Measurements from ENCODE around the gene FREY1.

FREY1 gene

DNA sequence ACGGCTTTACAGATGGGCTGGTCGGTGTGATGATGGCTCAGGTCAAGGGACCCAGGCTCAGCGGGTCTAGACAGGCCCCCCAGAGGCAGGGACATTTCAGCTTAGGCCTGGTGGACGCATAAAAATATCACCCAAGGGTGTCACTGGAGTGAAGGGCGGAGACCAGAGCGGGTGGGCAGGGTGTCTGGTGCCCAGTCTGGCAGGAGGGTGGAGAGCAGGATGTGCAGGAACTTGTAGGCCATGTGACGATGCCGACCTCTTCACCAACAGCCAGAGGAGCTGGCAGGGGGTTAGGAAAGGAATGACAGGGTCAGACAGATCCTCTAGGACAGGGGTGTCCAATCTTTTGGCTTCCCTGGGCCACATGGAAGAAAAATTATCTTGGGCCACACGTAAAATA, 17.1 kb downstream of the FREY1 start:
- DNase-seq: no peak

- no peak for DNase-seq
These were observed 17.5 kb downstream of the FREY1 start for GRCh38 chr11:45889555-45889954.

DNA sequence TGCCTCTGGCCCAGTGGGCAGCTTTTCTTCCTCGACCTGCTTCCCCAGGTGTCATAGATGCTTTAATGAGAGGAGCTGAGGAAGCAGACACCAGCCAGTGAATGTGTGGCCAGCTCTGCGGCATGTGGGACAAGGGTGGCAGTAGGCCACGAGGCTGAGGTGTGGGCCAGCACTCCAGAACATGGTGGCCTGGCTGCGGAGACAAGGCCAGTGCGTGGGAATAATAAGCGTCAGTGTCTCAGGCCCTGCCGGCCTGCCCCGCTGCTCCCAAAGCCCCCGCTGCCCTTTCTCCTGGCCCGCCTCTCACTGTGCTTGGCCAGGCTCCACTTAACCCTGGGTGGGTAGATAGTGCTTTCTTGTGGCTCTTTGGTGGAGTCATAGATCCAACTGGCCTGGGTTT, 19.5 kb downstream of the FREY1 start:
- DNase-seq: no peak

DNA sequence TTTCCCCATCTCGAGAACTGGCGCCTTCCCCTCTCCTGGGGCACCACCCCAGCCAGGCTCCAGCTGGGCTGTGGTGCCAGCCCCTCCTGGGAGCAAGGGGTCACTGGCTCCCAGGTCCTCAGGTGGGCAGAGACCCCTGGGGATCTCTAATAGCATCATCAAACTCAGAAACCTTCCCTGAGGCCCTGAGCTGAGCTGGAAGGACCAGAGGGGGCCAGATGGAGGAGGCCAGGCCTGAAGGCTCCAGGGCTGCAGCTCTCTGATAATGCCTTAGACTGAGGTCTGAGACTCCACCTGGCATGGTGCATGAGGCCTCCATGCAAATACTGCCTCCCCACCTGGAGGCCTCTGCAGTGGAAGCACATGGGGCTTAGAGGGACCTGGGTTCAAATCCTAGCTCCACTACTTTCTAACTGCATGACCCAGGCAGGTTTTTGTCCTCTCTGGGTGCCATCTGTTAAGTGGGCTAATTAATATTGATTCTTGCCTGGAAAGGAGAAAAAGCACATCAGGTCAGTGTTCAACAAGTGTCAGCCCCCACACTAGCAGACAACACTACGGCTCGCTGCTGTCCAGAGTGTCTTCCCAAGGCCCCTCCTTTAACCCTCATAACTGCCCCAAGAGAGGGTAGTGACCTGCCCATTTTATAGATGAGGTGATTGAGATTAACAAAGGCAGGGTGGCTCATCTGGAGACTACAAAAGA, 20.1 kb downstream of the FREY1 start:
- no peak for DNase-seq

DNA sequence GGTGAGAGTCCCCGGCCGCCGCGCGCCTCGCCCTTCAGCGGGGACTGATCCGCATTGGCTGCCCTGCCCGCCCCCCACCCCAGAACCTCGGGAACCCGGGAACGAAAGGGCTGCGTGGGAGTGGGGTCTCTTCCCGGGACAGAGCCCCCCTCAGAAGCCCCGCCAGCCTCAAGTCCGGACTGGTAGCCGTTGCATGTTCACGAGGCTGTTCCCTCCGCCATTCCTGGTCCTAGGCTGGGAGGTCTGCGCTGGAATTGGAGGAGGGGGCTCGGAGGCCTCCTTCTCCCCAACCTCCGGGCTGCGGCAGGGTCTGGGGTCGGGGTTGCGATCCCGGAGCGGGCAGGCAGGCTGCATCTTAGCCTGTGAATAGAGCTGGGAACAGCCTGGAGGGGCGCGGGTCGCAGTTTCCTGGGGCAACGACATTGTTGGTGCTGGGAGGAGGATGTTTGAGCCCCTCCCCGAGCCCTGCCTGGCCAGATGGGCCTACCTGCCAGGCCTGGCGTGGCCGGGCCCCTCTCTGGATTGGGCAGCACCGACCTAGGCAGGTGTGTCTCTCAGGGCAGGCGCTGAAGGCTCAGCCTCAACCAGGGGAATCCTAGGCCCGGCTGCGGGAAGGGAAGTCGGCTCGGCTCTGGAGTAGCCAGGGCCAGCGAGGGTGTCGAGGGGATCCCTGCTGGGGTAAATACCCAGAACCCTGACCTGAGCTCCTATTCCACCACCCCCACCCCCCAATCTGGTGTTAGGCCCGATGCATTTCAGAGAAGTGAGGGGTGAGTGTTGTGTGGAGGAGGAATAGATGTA, 20.9 kb downstream of the FREY1 start:
- no peak for DNase-seq

DNA sequence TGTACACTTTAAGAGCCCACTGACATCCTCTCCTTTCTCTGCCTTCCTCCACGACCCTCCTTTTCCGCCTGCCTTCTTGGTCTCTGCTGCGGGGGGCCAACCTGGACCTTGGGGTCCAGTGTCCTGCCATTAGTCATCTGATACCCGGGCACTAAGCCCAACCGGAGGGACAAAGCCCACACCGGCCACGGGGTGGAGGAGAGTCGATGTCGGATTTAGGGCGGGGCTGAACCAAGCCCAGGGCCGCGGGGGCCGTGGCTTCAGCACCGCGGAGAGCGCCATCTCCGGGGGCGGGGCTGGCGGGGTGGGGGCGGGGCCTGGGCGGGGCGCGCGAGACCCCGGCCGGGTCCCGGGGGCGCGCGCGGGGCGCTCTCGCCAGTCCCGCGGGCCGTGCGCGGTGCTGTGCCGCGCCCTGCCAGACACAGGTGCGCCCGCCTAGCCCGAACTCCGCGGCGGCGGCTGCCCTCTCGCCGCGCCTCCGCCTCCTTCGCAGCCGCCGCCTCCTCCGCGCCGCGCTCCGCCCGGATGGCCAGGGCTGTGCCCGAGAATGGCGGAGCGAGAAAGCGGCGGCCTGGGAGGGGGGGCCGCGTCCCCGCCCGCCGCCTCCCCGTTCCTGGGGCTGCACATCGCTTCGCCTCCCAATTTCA, 21.7 kb downstream of the FREY1 start, which contains the start of gene MAPK8IP1:
MAPK8IP1 (plus strand) TSS at position 378 of the 647 bp plus-strand sequence; CDS start at position 548, 170 bp downstream.
- DNase-seq: no peak

DNA sequence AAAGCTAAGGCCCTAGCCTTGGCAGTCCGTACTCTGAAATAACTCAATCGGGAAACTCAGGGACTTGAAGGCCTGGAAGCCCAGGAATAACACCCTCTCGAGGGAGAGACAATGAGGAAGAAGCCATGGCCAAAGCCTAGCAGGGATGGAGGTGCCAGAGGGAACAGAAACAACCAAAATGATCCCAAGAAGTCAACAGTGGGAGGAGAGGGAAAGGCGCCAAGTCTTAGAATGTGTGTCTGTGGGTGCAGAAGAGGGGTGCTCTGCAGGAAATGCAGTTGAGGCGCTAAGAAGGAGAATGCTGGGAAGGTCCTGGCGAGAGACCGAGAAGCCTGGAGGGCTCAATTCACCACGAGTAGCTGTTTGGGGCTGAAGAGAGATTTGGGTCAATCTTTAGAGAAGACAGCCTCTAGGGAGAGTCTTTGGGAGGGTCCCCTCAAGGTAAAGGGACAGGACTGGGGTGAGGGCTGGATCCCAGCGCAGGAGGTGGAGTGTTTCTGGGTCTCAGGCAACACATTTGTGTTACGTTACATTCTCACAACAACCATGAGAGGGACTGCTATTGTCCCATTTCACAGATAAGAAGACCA, 22.4 kb downstream of the FREY1 start:
- no peak for DNase-seq

DNA sequence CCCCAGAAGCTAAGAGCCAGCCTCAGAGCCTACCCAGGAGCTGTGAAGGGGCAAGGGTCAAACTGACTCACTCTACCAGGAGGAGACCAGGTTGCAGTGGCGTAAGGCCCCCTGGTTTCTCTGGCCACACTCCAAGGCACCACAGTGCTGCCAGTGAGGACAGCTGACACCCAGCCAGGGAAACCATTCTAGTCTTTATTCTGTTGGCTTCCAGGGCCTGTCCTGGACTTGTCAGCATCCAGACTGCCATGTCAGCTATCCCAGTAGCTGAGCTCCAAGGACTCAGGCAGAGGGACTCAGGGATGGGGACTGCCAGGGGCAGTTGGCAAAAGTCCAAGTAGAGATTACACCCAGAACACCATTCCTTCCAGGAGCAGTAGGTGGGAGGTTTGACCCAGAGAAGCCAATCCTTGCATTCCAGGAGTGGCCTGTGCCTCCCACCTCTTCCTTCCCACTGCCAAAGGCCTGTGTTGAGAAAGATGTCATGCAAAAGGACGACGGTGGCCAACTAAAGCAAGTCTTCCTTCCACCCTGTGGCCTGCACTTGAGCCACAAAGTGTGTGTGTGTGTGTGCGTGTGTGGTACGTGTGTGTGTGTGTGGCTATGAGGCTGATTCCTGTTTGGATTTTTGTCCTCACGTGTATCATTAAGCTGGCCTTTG, 25.2 kb downstream of the FREY1 start:
- DNase-seq: no peak

DNA sequence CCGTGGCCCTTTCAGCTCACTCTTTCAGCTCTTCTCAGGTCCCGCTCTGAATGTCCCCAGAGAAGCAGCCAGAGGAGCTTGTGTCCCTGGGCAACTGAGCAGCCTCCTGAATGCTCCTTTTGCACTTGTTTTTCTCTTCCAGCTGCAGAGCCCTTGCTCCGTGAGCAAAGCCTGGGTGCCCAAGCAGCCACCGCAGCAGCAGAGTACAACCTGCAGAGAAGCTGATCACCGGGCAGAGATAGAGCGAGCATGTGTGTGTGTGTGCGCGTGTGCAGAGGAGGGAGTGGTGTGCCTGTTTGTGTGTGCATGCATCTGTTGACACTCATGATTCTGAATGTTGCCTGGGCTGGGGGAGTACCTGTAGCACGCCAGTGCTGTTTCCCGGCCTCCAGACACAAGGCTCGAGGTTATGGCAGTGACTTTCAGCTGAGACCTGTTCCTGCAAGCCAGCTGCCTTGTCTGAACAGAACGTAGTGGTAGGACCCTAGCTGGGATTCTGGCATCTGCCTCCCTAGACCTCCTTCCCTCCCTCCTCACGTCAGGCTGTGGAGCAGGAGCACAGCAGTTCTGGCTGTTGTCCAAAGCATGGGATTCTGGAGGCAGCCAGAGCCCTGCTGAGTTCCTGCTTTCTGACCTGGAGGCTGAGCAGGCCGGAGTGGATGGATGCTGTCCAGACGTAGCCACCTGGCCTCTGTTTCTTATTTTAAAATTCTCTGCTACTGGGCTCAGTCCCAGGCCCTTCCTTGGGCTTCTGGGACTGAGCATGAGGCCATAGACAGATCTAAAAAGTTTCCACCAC, 26.1 kb downstream of the FREY1 start:
- DNase-seq: no peak

- no peak for DNase-seq
These were observed 27.0 kb downstream of the FREY1 start for GRCh38 chr11:45879803-45880686.

- DNase-seq: no peak
These were observed 29.2 kb downstream of the FREY1 start for GRCh38 chr11:45877845-45878244.

DNA sequence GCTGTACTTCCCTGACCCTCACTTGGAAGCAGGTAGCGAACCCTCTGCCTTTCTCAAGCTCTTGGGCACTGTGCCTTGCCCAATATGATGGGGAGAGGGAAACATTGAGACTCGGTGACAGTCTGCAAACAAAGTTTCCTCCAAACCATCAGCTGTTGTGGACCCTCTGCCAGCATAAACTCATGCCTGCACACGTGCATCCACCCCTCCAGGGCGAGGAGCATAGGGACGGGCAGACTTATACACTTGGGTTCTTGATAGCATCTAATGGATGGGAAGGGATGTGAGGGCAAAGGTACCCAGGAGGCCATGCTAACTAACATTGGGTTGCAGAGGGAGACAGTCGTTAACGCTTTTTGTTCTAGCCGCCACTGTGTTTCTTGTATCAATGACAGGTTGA, 29.9 kb downstream of the FREY1 start:
- DNase-seq: no peak

GRCh38 chr11:45876401-45876800, 30.7 kb downstream of the FREY1 start:
- no peak for DNase-seq

DNA sequence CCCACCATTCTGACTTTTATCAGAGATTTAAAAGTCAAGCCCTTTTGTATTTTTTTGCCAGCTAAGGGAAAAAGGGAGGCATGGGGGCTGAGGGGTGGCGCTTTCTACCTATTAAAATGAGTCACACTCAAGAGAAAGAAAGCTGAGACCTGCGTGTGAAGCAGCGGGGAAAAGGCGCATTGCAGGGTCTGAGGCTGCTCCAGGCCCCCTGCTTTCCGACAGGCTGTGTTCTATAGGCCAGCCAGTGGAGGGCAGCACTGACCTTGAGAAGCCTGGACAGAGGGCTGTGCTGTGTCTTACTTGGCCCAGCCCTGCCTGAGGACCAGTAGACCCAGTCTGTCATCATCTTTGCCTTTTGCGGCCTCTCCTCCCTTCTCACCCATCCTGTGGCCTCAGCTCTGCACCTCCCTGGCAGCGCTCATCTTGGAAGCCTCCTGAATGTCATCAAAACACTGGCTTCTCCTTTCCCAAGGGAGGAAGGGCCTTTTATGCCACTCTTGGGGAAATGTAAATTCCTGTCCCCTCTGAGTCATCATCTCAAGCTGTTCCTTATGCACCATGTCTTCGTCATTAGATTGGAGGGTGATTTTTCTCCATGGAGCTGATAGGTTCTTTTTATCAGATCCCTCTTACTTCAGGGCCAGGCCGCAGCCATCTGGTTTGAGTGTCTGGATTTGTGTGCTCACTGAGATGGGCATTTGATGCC, 34.3 kb downstream of the FREY1 start:
- peak; percentile 24 for DNase-seq

GRCh38 chr11:45871638-45872037, 35.4 kb downstream of the FREY1 start:
- no peak for DNase-seq

- no peak for DNase-seq
These were observed 36.4 kb downstream of the FREY1 start for GRCh38 chr11:45870706-45871105.

- no peak for DNase-seq
These were observed 37.5 kb downstream of the FREY1 start for GRCh38 chr11:45869551-45869950.

DNA sequence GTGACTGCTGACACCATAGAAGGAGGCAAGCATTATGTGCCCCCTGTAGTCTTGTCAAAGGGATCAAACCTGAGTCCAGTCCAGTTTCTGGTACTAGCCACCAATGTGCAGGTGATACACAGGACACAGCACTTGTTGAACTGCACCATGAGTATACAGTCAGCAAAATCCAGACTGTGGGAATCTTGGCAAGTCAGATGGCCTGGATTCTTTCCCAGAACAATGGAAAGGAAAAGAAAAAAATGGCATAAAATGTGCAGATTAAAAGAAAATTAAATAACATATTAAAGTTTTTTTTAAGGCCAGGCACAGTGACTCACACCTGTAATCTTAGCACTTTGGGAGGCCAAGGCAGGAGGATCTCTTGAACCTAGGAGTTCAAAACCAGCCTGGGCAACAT, 43.0 kb downstream of the FREY1 start:
- no peak for DNase-seq

GRCh38 chr11:45860764-45861510, 46.1 kb downstream of the FREY1 start:
- no peak for DNase-seq

DNA sequence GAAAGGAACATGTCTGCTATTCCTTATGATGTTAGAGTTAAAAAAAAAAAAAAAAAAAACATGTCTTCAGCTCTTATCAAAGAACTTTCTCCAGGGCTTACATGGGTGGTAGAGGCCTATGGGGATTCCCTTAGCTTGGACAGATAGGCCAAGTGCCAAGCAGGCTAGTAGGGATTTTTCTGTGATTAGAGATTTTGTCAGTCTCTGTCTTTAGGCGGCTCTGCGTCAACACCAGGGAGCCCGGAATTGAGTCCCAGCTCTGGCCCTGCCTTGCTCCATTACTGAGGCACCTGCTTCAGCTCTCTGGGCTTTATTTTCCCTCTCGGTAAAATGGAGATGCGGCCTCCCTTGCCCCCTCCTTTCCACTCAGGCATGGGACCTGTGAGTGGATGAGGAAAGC, 46.7 kb downstream of the FREY1 start:
- no peak for DNase-seq

All from NCI-H1436 treated with DMSO at 0.1 percent for 48 hours (cell line).